C4-2B (cell line): Measurements from ENCODE around the gene LANCL2.

Experiments used
- H3K27ac ChIP-seq: fragments of 450-650 bp; 2 replicates; pipeline ENCODE4 v1.5.1; 2017
- CTCF ChIP-seq: fragments of 450-650 bp; conservative IDR thresholded peaks from 2 replicates; pipeline ENCODE4 v1.5.1; 2017; ENCODE audit warnings: mild to moderate bottlenecking
- ZFX ChIP-seq: fragments of 450-650 bp; IDR thresholded peaks from 2 replicates; pipeline ENCODE4 v1.6.1; 2017

Gene LANCL2

GRCh38 chr7:55363386-55364170 lies 1.6 kb upstream of the LANCL2 start:
- TF ChIP-seq ZFX (no peak), CTCF (no peak)
- no peak overlapping the region for H3K27ac ChIP-seq

GRCh38 chr7:55365675-55366460 lies 731 bp downstream of the LANCL2 start:
- TF ChIP-seq ZFX (peak; percentile 95), CTCF (peak; percentile 50)
- H3K27ac ChIP-seq: peak overlapping the region; percentile 95

GRCh38 chr7:55366461-55367070 lies 1.4 kb downstream of the LANCL2 start:
- peak overlapping the region; percentile 95 for H3K27ac ChIP-seq
- TF ChIP-seq CTCF: no peak
- TF ChIP-seq ZFX: peak; percentile 3; the same call in 1 of the 2 replicates

GRCh38 chr7:55367283-55367840 lies 2.2 kb downstream of the LANCL2 start:
- TF ChIP-seq ZFX (no peak), CTCF (no peak)
- H3K27ac ChIP-seq: no peak overlapping the region

- no peak overlapping the region for H3K27ac ChIP-seq
- no peak for TF ChIP-seq CTCF
- no peak for TF ChIP-seq ZFX
Observed at GRCh38 chr7:55369427-55370400, 4.6 kb downstream of the LANCL2 start.

- H3K27ac ChIP-seq: no peak overlapping the region
- TF ChIP-seq ZFX: no peak
- TF ChIP-seq CTCF: no peak
Observed at GRCh38 chr7:55374213-55374612, 9.1 kb downstream of the LANCL2 start.
